ENCODE measurements around the gene NUP188.

DNA sequence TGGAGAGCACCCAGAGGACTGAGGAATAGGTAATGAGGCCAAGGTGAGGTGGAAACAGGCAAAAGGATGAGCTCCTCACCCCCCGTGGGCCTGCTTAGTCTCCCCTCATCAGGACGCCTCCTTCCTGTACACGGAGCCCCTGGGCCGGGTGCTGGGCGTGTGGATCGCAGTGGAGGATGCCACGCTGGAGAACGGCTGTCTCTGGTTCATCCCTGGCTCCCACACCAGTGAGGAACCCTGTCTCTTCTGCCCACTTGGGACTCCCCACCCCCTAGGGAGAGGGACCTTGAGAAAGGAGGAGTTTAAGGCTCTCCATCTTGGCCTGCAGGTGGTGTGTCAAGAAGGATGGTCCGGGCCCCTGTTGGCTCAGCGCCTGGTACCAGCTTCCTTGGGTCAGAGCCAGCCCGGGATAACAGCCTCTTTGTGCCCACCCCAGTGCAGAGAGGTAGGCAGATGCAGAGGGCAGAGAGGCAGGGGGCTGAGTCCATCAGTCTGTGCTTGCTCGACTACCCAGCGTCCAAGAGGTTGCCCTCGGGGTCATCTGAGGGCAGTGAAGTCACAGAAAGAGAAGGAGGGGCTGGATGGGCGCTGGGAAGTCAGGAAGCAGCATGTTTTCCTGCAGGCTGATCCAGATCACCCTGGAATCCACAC is 7.1 kb upstream of the NUP188 start:
- no peak for TF ChIP-seq YY1 (IDR thresholded peaks at IDR 0.05; ENCODE audit: insufficient read depth, insufficient read length)
- no peak for TF ChIP-seq ZNF274 (IDR thresholded peaks at IDR 0.05; ENCODE audit: low read depth, low read length)

Measured in NT2/D1 (cell line).